Hippocampal formation (tissue), 2 donors: ENCODE results near the gene PSMB2.

ENCODE experiments used
- DNase-seq, 2 donors: peaks; one replicate each; lab custom pipeline; 2025; lab: John Stamatoyannopoulos, UW

Gene PSMB2

DNA sequence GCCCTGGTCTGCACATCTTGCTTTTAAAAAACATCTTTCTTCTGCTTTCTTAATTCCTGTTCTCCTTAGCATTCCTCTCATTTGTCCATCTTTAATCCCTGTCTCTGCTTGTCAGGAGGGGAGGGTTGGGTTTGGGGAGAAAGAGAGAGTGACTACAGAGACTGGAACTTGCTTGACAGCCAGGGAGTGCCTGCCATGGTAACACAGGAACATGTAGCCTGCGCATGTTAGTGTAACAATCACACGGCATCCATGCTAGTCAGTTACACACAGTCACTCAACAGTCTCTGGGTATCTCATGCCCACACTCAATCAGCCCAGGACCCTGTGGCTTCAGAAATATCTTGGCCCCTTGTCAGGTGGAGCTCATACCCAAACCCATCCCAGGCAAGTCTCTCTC, 69.0 kb downstream of the PSMB2 start:
- no peak for DNase-seq

DNA sequence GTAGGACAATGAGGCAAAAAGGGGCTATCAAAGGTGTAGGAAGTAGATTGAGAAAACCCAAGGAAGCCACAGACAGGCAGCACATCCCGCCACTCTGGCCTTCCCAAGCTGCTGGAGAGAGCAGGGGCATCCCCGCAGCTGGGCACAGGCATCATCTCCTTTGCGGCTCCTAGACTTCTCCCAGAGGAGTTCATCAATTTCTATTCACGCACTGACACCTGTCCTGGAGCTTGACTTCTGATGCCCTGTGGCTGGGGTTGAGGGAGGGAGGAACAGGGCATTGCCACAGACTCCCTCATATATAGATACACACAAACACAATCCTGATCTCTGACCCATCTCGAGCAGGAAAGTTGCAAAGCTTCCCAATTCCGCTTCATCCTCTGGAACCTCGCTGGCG, 70.1 kb downstream of the PSMB2 start:
- no peak for DNase-seq

DNA sequence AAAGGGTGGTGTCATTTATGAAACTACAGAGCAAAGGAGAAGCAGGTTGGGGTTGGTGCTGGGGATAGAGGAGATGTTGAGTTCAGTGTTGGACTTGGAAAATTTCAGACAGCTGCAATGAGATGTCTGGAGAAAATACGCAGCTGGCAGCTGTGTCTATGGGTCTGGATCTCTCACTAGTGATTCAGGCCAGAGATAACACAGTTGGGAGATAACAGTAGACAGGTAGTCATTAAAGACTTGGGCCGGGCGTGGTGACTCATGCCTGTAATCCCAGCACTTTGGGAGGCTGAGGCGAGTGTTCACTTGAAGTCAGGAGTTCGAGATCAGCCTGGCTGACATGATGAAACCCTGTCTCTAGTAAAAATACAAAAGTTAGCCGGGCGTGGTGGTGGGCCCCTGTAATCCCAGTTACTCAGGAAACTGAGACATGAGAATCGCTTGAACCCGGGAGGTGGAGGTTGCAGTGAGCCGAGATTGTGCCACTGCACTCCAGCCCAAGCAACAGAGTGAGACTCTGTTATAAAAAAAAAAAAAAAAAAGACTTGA, 70.7 kb downstream of the PSMB2 start:
- no peak for DNase-seq

DNA sequence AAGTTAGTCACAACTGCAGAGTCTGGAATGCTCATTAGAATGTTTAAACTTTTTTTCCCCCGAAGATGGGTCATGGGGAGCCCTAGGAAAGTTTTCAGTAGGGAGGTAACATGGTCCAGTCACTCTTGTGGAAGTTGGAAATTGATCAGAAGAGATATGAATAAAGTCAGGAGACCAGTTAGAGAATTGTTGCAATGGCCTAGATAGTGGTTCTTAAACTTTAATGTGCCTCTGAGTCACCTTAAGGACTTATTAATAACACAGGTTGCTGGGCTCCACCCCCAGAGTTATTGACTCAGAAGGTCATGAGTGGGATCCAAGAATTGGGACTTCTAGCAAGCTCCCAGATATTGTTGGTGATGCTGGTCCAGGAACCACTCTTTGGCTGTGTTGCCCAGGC, 71.4 kb downstream of the PSMB2 start:
- DNase-seq, result no peak

DNA sequence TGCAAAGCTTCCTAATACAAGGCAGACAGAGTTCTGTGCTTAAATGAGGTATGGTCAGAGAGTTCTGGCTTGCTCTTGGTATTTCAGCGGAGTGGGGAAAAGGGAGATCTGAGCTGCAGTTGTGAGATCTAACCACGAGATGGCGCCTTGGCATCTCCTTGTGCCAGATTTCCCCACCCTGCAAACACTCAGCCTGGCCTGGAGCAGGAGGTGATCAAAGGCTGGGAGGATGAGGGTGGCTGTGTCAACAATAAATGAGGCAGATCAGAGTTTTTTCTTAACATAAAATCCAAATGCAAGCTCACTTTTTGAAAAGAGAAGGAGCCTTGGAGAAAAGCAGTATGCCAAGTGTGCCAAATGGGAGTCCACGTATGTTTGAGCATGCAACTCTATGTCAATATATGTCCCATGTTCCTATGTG, 72.3 kb downstream of the PSMB2 start:
- DNase-seq, result peak; percentile 55 to 72

DNA sequence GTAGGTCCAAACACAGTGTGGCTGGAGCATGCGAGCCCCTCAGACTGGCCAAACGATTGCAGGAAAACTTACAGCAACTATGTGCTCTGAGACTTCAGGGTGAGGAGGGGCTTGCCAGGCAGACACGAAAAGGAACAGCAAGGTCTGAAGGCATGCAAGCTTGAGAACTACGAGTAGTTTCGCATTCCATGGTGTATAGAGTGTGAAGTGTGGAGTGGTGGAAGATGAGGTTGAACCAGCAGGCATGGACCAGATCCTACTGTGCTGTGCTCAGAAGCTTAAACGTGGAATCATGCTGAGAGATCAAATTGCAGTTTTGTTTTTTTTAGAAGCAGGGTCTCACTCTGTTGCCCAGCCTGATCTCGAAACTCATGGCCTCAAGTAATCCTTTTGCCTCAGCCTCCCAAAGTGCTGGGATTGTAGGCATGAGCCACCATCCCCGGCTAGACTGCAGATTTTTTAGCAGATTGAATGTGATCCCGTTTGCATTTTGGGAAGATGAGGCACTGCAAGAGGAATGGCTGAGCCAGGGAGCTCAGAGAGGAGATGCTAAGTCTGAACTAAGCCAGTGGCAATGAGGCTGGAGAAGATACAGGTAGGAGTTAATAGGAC, 73.3 kb downstream of the PSMB2 start:
- DNase-seq, result no peak

DNA sequence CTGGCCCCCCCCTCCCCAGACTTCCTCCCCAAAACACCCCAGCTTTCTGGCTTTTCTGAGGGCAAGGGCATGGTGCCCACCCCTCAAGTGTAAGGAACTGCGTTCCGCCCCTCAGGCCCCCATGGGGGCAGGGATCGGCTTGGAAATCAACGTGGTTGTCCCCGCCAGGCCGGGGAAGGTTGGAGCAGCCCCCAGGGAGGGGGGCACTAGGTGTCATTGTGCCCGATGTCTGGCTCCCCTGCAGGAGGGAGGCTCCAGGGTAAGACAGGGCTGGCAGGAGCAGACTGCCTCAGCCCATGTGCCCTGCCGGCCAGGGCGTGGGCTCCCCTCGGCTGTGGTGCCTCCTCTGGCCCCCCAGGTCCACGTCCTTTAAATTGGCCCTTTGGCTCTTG, 75.6 kb downstream of the PSMB2 start:
- DNase-seq, result no peak

DNA sequence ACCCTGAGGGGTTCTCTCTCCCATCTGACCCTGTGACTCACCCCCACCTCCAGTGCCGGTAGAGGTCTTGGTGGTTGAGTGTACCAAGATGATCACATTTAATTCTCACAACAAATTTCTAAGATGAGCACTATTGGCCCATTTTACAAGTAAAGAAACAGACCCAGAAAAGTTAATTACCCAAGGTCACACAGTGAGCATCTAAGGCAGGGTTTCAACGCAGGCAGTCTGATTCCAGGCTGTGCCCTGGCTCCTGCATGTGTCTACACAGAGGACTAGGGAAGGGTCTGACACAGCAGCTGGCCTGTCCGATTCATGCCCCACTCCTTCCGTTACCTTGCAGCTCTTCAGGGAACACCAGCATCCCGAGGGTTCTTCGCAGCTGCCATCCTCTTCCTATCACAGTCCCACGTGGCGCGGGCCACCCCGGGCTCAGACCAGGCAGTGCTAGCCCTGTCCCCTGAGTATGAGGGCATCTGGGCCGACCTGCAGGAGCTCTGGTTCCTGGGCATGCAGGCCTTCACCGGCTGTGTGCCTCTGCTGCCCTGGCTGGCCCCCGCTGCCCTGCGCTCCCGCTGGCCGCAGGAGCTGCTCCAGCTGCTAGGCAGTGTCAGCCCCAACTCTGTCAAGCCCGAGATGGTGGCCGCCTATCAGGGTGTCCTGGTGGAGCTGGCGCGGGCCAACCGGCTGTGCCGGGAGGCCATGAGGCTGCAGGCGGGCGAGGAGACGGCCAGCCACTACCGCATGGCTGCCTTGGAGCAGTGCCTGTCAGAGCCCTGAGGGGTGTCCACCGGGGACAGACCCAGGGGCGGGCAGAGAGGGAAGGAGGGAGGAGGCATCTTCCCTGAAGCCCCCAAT, 76.2 kb downstream of the PSMB2 start:
- DNase-seq, result no peak

DNA sequence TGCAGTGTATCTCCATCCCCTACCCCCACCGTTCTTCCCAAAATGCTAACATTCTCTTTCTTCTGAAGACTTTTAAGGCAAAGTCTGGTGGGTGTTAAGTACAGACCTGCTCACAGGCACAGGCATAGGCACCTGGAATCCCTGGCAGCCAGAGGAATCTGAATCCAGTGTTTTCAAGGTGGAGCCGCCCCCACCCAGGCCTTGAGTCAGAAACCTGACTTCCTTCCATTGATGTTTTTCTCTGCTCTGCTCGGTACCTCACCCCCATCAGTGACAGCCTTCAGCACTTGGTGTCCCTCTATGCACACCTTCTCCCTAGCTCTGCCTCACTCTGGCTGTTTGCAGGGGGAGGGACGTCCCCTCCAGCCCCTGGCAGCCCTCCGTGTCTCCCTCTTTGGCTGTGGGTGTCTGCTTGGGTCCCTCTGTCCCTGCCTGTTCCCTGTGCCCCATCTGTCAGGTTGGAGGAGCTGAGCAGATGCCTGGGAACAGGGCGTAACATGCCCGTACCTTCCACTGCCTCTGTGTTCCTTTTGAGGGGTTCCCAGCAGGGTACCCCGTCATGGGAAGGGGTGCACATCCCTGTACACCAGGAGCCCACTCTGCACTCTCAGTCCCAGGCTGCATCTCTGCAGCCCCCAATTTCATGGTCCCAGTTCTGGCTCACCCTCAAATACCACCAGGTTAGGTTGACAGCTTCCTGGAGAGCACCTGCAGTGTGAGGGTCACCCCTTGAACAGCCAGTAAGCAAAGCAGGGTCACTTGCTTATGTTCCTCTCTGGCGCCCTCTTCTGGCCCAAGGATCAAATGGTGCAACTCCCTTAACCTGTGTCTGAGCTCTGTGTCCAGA, 77.1 kb downstream of the PSMB2 start:
- peak; percentile 35 to 41 for DNase-seq

DNA sequence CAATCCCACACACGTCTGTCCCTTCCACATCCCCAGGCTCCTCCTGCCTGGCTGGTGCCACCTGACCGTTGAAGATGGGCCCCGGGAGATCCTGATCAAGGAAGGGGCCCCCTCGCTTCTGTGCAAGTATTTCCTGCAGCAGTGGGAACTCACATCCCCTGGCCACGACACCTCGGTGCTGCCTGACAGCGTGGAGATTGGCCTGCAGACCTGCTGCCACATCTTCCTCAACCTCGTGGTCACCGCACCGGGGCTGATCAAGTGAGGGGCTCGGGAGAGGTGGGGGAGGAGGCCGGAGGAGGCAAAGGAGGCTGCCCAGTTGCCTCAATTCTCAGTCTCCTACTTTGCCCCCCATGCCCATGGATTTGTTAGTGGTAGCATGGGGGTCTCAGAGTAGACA, 78.2 kb downstream of the PSMB2 start:
- no peak for DNase-seq

DNA sequence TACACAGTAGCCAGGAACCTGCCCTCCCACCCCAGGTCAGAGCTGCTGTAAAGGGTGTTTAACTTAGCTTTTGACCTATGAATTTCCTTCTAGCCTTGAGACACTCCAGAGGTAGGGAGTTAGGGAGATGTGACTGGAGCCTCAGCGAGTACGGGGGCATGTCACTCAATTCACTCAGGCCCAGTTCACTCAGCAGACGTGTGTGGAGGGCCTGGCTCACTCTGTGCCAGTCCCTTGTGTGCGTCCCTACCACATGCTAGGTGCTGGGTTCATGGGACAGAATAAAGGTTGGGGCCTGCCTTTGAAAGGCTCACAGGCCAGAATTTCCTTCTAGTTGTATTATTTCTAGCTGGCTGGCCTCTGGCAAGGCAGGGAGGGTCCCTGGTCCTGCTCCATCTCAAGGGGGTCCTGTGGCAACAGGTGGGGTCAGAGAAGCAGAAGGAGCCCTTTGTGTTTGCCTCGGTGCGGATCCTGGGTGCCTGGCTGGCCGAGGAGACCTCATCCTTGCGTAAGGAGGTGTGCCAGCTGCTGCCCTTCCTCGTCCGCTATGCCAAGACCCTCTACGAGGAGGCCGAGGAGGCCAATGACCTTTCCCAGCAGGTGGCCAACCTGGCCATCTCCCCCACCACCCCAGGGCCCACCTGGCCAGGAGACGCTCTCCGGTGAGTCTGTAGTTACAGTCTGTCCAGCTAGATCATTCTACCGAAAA, 79.2 kb downstream of the PSMB2 start:
- DNase-seq, result no peak

DNA sequence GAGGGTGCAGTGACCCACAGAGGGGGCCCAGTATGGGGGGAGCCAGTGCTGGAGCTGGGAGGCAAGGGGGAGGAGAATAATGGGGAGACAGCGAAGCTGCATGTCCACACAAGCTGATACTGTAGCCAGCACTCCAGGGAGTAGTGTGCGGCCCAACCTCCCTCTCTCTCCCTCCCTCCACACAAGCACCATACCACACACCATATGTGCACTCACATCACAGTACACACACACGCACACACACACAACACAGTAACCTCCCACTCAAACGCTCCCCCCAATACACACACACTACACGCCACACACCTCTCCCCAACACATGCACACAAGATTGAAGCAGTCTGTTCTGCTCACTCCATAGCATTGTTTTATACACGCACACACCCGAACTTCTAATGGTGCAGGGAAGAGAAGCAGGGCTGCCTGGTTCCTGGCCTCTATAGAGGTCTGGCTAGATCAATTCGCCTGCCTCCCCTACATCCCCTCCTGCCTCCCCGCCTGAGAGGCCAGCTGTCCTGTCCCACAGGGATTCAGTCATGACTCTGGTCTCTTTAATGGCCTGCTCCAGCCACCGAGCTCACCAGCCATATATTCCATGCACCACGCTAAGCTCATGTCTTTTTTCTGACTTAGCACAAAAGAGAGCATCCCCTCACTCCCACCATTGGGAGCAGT, 79.9 kb downstream of the PSMB2 start:
- DNase-seq, result no peak

DNA sequence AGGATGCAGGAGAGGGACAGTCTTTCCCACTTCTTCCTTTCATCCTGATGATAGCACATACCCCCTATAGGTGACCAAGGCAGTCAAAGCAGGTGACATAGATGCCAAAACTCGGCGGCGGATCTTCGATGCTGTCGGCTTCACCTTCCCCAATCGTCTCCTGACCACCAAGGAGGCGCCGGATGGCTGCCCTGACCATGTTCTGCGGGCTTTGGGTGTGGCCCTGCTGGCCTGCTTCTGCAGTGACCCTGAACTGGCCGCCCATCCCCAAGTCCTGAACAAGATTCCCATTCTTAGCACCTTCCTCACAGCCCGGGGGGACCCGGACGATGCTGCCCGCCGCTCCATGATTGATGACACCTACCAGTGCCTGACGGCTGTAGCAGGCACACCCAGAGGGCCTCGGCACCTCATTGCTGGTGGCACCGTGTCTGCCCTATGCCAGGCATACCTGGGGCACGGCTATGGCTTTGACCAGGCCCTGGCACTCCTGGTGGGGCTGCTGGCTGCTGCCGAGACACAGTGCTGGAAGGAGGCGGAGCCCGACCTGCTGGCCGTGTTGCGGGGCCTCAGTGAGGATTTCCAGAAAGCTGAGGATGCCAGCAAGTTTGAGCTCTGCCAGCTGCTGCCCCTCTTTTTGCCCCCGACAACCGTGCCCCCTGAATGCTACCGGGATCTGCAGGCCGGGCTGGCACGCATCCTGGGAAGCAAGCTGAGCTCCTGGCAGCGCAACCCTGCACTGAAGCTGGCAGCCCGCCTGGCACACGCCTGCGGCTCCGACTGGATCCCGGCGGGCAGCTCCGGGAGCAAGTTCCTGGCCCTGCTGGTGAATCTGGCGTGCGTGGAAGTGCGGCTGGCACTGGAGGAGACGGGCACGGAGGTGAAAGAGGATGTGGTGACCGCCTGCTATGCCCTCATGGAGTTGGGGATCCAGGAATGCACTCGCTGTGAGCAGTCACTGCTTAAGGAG, 80.8 kb downstream of the PSMB2 start:
- peak; percentile 76 to 80 for DNase-seq

DNA sequence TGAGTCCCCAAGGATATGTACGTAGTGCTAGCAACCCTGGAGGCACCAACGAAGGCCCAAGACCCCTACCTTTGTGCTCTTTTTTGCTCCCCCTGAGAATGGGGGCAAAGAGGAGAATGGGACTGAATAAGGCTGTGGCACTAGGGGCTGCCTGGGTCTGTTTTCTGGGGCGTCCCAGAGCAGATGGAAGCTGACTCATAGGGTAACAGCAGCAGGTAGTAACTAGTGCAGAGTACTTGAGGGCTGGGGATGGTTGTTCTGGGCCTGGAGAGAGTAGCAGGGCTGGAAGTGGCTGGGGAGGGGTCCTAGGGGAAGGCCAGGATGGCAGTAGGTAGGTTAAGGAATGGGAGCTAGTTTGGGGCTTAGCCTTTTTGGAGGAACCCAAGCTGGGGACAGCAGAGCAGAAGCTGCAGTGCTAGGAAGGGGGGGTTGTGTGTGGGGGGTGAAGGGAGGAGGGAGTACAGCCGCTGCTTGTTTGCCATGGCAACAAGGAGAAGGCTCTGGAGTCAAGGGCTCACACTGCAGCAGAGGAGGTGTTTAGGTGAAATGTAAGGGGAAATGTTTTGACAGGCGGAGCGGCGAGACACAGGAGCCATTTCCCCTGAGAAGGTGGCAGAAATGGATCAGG, 81.9 kb downstream of the PSMB2 start:
- no peak for DNase-seq

DNA sequence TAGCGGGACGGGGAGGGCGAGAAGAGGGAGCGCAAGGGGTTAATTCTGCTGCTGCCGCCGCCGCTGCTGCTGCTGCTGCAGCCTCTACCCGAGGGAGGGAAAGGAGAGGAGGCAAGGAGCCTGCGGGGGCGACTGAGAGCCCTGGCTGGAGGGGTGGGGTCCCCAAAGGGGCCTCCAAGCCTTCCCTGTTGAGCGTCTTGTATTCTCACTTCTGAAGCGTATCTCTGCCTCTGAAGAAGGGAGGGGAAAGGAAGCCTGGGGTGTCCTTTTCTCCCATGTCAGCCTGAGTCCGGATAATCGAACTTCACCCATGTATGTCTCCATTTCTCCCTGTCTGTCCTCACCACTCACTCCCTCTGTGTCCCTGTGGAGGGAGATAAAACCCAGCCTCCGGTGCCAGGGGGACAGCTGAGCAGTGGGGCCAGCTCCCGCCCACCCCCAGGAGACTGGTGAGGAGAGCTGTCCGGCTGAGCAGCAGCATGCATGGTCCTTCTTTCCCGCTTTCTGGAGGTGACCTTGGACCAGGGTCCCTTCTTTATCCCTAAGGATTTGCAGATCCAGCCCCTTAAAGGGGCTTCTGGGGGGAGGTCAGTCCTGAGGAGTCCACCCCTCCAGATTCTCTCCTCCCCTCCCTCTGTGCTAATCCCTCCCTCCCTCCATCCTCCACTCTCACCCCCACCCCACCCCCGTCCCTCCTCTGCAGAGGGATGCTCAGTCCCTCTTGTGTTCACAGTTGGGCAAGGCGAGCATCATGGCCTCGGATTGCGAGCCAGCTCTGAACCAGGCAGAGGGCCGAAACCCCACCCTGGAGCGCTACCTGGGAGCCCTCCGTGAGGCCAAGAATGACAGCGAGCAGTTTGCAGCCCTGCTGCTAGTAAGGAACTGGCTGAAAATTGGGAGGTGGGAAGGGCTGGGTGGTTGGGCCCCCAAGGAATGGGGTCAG, 82.7 kb downstream of the PSMB2 start:
- no peak for DNase-seq

DNA sequence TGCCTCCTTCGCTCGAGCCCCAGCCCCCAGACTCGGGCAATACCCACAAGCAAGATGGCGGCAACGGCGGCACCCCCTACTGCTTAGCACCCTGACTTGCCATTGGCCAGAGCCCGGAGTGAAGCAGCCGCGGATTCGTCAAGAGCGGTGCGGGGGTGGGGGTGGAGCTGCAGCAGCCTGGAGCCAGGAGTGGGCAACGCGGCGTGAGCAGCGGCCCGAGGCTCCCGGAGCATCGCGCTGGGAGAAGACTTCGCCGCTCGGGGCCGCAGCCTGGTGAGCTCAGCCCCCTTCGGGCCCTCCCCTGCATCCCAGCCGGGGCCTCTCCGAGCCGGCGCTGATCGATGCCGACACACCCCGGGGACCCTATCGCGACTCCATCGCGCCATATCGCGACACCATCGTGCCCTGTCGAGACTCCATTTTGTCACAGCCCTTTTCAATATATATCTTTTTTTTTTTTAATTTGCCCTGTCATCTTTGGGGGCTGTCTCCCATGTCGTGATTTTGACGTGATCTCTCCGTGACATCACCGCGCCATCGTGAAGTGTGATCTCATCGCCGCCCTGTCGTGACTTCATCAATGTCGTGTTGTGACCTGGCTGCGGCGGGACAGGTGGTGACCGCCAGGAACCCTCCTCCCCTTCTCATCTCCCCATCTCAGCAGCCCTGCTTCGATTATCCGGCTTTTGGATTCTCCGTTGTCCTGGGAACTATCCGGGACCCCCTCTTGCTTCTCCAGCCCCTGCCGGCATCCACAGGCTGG, 83.5 kb downstream of the PSMB2 start, which contains the start of gene NCDN:
NCDN (plus strand) TSS at position 189 of the 763 bp plus-strand sequence; CDS start at position 581, 392 bp downstream.
- peak; percentile 92 to 97 for DNase-seq

DNA sequence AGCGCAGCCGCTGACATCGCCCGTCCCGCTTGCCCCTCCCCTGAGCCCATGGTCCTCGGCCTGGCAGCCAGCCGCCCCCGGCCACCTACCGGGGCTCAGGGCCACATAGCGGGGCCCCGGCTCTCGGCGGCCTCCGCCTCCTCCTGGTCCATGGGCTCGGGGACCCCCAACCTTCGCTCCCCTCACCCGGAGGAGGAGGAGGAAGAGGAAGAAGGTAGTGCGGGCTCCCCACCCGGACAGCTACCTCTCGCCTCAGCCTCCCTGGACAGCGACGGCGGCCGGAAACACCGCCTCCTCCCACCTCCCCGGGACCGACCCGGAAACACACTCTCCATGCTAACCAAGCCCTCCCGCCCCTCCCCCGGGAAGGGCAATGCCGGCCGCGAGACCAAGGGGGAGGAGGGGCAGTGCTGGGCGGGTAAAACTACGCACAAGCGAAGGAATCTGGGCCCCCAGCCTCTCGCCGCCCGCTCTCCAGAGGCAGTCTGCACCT, 84.2 kb downstream of the PSMB2 start, which contains the start of gene KIAA0319L:
KIAA0319L (minus strand) TSS at position 286 of the 493 bp plus-strand sequence. CDS start 2,912 bp downstream, outside the sequence.
- DNase-seq, result peak; percentile 91 to 97
